ENCODE data around the gene HEATR3. TPM values are rescaled to one million over a fixed set of nuclear protein-coding genes. Genes with fewer than 3 reads are reported as not detected.
"Not testable (repeated sequence)": the region's sequence is repeated elsewhere in the genome, so short reads cannot be mapped to it uniquely, and the experiment has no call there.

HEATR3 gene
- total RNA-seq, 4 donors from 2014 or later: 13.7 to 31.2 (median 16.4) TPM

GRCh38 chr16:50121278-50121677 is 55.5 kb downstream of the HEATR3 start:
- no peaks in the 10 kb centered on the region for H3K27me3 ChIP-seq
- H3K4me1 ChIP-seq: no peaks in the 10 kb centered on the region
- 61 to 80% methylated on average over 4 of the region's 4 CpGs for WGBS, 2 donors
- intact Hi-C loops (cut with DNase I): no loop called here
- no peak for DNase-seq
- no peaks in the 10 kb centered on the region for H3K36me3 ChIP-seq
- H3K9me3 ChIP-seq: no peaks in the 10 kb centered on the region
- TF ChIP-seq CTCF (IDR thresholded peaks at IDR 0.05) (no peak), POLR2A (IDR thresholded peaks at IDR 0.05) (no peak)
- H3K27ac ChIP-seq: no peak overlapping the region
- H3K4me3 ChIP-seq: no peak overlapping the region

- no peaks in the 10 kb centered on the region for H3K27me3 ChIP-seq
- TF ChIP-seq CTCF (IDR thresholded peaks at IDR 0.05): no peak
- no peaks in the 10 kb centered on the region for H3K4me1 ChIP-seq
- no peak for DNase-seq
- H3K4me3 ChIP-seq: no peak overlapping the region
- intact Hi-C loops (cut with DNase I): no loop called here
- H3K27ac ChIP-seq: no peak overlapping the region
- 27 to 48% methylated on average over 8 to 14 of the region's 14 CpGs for WGBS, 2 donors
- H3K9me3 ChIP-seq: no peaks in the 10 kb centered on the region
- H3K36me3 ChIP-seq: no peaks in the 10 kb centered on the region
Observed at GRCh38 chr16:50121721-50122445, 56.1 kb downstream of the HEATR3 start.

- TF ChIP-seq CTCF (IDR thresholded peaks at IDR 0.05) (no peak), POLR2A (IDR thresholded peaks at IDR 0.05) (no peak)
- WGBS, 2 donors: 88 to 91% methylated on average over 1 of the region's 1 CpG
- DNase-seq: no peak
- Histone ChIP-seq H3K27ac (no peak overlapping the region), H3K36me3 (no peaks in the 10 kb centered on the region), H3K9me3 (no peaks in the 10 kb centered on the region), H3K27me3 (no peaks in the 10 kb centered on the region), H3K4me3 (no peak overlapping the region), H3K4me1 (no peaks in the 10 kb centered on the region)
- intact Hi-C loops (cut with DNase I): no loop called here
Observed at GRCh38 chr16:50123417-50123816, 57.6 kb downstream of the HEATR3 start.

- Histone ChIP-seq H3K27ac (no peak overlapping the region), H3K9me3 (no peaks in the 10 kb centered on the region), H3K4me1 (no peaks in the 10 kb centered on the region), H3K27me3 (no peaks in the 10 kb centered on the region), H3K36me3 (no peaks in the 10 kb centered on the region), H3K4me3 (no peak overlapping the region)
- DNase-seq: no peak
- intact Hi-C loops (cut with DNase I): no loop called here
- 61 to 90% methylated on average over 2 of the region's 2 CpGs for WGBS, 2 donors
- TF ChIP-seq POLR2A (IDR thresholded peaks at IDR 0.05) (no peak), CTCF (IDR thresholded peaks at IDR 0.05) (no peak)
Observed at GRCh38 chr16:50124769-50125168, 59.0 kb downstream of the HEATR3 start.

GRCh38 chr16:50126183-50126582 is 60.4 kb downstream of the HEATR3 start:
- intact Hi-C loops (cut with DNase I): no loop called here
- H3K4me1 ChIP-seq: no peaks in the 10 kb centered on the region
- WGBS, 2 donors: 90 to 93% methylated on average over 4 of the region's 4 CpGs
- TF ChIP-seq POLR2A (IDR thresholded peaks at IDR 0.05) (no peak), CTCF (IDR thresholded peaks at IDR 0.05) (no peak)
- H3K27me3 ChIP-seq: no peaks in the 10 kb centered on the region
- no peaks in the 10 kb centered on the region for H3K9me3 ChIP-seq
- H3K36me3 ChIP-seq: no peaks in the 10 kb centered on the region
- DNase-seq: no peak
- no peak overlapping the region for H3K27ac ChIP-seq
- no peak overlapping the region for H3K4me3 ChIP-seq

GRCh38 chr16:50132571-50132970 is 66.8 kb downstream of the HEATR3 start:
- H3K36me3 ChIP-seq; H3K27me3 ChIP-seq; H3K4me1 ChIP-seq; H3K9me3 ChIP-seq; DNase-seq; intact Hi-C loops (cut with DNase I); H3K4me3 ChIP-seq; H3K27ac ChIP-seq: not testable (repeated sequence)
- 71 to 74% methylated on average over 7 of the region's 7 CpGs for WGBS, 2 donors

Measured in esophagus squamous epithelium (tissue), 5 donors.